BLaER1 (cell line): ENCODE results near the gene SECTM1.

ENCODE experiments used
- H3K27ac ChIP-seq: shearing (Covaris generic); formaldehyde crosslinking; 2 replicates; pipeline ENCODE4 v1.8.1; 2022
- H3K27me3 ChIP-seq: shearing (Covaris generic); formaldehyde crosslinking; 2 replicates; pipeline ENCODE4 v1.8.1; 2022
- H3K36me3 ChIP-seq: shearing (Covaris generic); formaldehyde crosslinking; 2 replicates; pipeline ENCODE4 v1.8.1; 2022
- H3K4me1 ChIP-seq: shearing (Covaris generic); formaldehyde crosslinking; 2 replicates; pipeline ENCODE4 v1.8.1; 2022
- H3K4me2 ChIP-seq: shearing (Covaris generic); formaldehyde crosslinking; 2 replicates; pipeline ENCODE4 v1.8.1; 2022
- H3K4me3 ChIP-seq: shearing (Covaris generic); formaldehyde crosslinking; 2 replicates; pipeline ENCODE4 v1.8.1; 2022
- H3K9ac ChIP-seq: shearing (Covaris generic); formaldehyde crosslinking; 2 replicates; pipeline ENCODE4 v1.8.1; 2022
- H3K9me3 ChIP-seq: shearing (Covaris generic); formaldehyde crosslinking; 2 replicates; pipeline ENCODE4 v1.8.1; 2022
- H4K20me1 ChIP-seq: shearing (Covaris generic); formaldehyde crosslinking; 2 replicates; pipeline ENCODE4 v1.8.1; 2022
- Cebpa-rat ChIP-seq: shearing (Covaris generic); IDR thresholded peaks from 2 replicates; pipeline ENCODE4 v1.8.1; 2022

The SECTM1 gene

GRCh38 chr17:82346342-82347300 lies 13.1 kb upstream of the SECTM1 start:
- no peaks in the 10 kb centered on the region for H3K36me3 ChIP-seq
- H3K4me1 ChIP-seq, result peaks cover 57% of the 10 kb centered on the region
- H3K4me2 ChIP-seq, result peak overlapping the region; percentile 68
- no peaks in the 10 kb centered on the region for H3K9me3 ChIP-seq
- peak overlapping the region; percentile 44; the same call in 1 of the 2 replicates for H3K27ac ChIP-seq
- no peaks in the 10 kb centered on the region for H3K27me3 ChIP-seq
- H3K4me3 ChIP-seq, result no peak overlapping the region
- no peak for TF ChIP-seq Cebpa-rat
- H4K20me1 ChIP-seq, result no peaks in the 10 kb centered on the region; the same call in 1 of the 2 replicates
- peak overlapping the region; percentile 1; the same call in 1 of the 2 replicates for H3K9ac ChIP-seq

- H3K36me3 ChIP-seq, result no peaks in the 10 kb centered on the region
- TF ChIP-seq Cebpa-rat, result no peak
- no peak overlapping the region for H3K4me3 ChIP-seq
- no peak overlapping the region for H3K27ac ChIP-seq
- peaks cover 10% of the 10 kb centered on the region for H3K9me3 ChIP-seq
- peaks cover 45% of the 10 kb centered on the region for H3K4me1 ChIP-seq
- H4K20me1 ChIP-seq, result no peaks in the 10 kb centered on the region
- no peak overlapping the region for H3K9ac ChIP-seq
- no peak overlapping the region for H3K4me2 ChIP-seq
- H3K27me3 ChIP-seq, result no peaks in the 10 kb centered on the region
Observed at GRCh38 chr17:82345151-82345976, 11.8 kb upstream of the SECTM1 start.

GRCh38 chr17:82344175-82344907 lies 10.8 kb upstream of the SECTM1 start:
- H3K4me2 ChIP-seq, result no peak overlapping the region
- H3K27me3 ChIP-seq, result no peaks in the 10 kb centered on the region
- no peak for TF ChIP-seq Cebpa-rat
- no peak overlapping the region for H3K9ac ChIP-seq
- no peak overlapping the region for H3K27ac ChIP-seq
- H4K20me1 ChIP-seq, result no peaks in the 10 kb centered on the region
- H3K4me3 ChIP-seq, result no peak overlapping the region
- peaks cover 11% of the 10 kb centered on the region for H3K9me3 ChIP-seq
- no peaks in the 10 kb centered on the region for H3K36me3 ChIP-seq
- peaks cover 38% of the 10 kb centered on the region for H3K4me1 ChIP-seq

- Histone ChIP-seq H4K20me1 (no peaks in the 10 kb centered on the region), H3K27me3 (no peaks in the 10 kb centered on the region), H3K4me1 (peaks cover 38% of the 10 kb centered on the region), H3K9me3 (peaks cover 11% of the 10 kb centered on the region), H3K36me3 (no peaks in the 10 kb centered on the region), H3K4me3 (no peak overlapping the region), H3K9ac (no peak overlapping the region), H3K4me2 (no peak overlapping the region), H3K27ac (no peak overlapping the region)
- TF ChIP-seq Cebpa-rat, result no peak
Observed at GRCh38 chr17:82343560-82343959, 10.0 kb upstream of the SECTM1 start.

GRCh38 chr17:82342361-82343079 lies 9.0 kb upstream of the SECTM1 start:
- H3K27me3 ChIP-seq, result no peaks in the 10 kb centered on the region
- H3K4me2 ChIP-seq, result no peak overlapping the region
- no peaks in the 10 kb centered on the region for H4K20me1 ChIP-seq
- no peak for TF ChIP-seq Cebpa-rat
- H3K9me3 ChIP-seq, result peaks cover 11% of the 10 kb centered on the region
- no peak overlapping the region for H3K27ac ChIP-seq
- peaks cover 41% of the 10 kb centered on the region for H3K4me1 ChIP-seq
- no peak overlapping the region for H3K4me3 ChIP-seq
- H3K36me3 ChIP-seq, result no peaks in the 10 kb centered on the region
- H3K9ac ChIP-seq, result no peak overlapping the region

GRCh38 chr17:82339634-82340580 lies 6.3 kb upstream of the SECTM1 start:
- no peaks in the 10 kb centered on the region for H3K27me3 ChIP-seq
- TF ChIP-seq Cebpa-rat, result no peak
- H4K20me1 ChIP-seq, result peaks cover under 1% of the 10 kb centered on the region; the same call in 1 of the 2 replicates
- H3K9me3 ChIP-seq, result peaks cover 11% of the 10 kb centered on the region
- peak overlapping the region; percentile 54; the same call in 1 of the 2 replicates for H3K27ac ChIP-seq
- no peaks in the 10 kb centered on the region for H3K36me3 ChIP-seq
- no peak overlapping the region for H3K4me3 ChIP-seq
- peak overlapping the region; percentile 97 for H3K4me2 ChIP-seq
- H3K4me1 ChIP-seq, result peaks cover 54% of the 10 kb centered on the region
- H3K9ac ChIP-seq, result no peak overlapping the region

GRCh38 chr17:82338858-82339633 lies 5.5 kb upstream of the SECTM1 start:
- no peak overlapping the region; the same call in 1 of the 2 replicates for H3K9ac ChIP-seq
- no peaks in the 10 kb centered on the region for H3K36me3 ChIP-seq
- peaks cover 11% of the 10 kb centered on the region for H3K9me3 ChIP-seq
- H3K4me2 ChIP-seq, result peak overlapping the region; percentile 97
- no peak overlapping the region for H3K4me3 ChIP-seq
- H4K20me1 ChIP-seq, result peaks cover 8% of the 10 kb centered on the region; the same call in 1 of the 2 replicates
- peak overlapping the region; percentile 54; the same call in 1 of the 2 replicates for H3K27ac ChIP-seq
- no peak for TF ChIP-seq Cebpa-rat
- peaks cover 7% of the 10 kb centered on the region for H3K27me3 ChIP-seq
- peaks cover 56% of the 10 kb centered on the region for H3K4me1 ChIP-seq
